Astrocyte of the spinal cord (primary cell): Measurements from ENCODE around the gene CXCL5.

ENCODE experiments used
- DNase-seq: peaks from one replicate; pipeline ENCODE4 v3.0.0; 2011; ENCODE audit warnings: low read depth, low spot score
- H3K4me3 ChIP-seq: 2 replicates; pipeline ENCODE4 v1.5.1; 2011; ENCODE audit warnings: low read depth, mild to moderate bottlenecking, low read length, moderate library complexity
- CTCF ChIP-seq: IDR thresholded peaks from 2 replicates; pipeline ENCODE4 v1.5.1; 2012; ENCODE audit warnings: low read depth, mild to moderate bottlenecking, low read length, inconsistent platforms
- in situ Hi-C: cut with HindIII; loops from 2 replicates; pipeline ENCODE4 v1.10.0; 2017; ENCODE audit warnings: low sequenced_read_pairs

The CXCL5 gene

GRCh38 chr4:73998040-73999011 lies at the start of gene CXCL5:
Gene CXCL5, minus strand, starts transcription at chr4:73998677. Its CDS starts 96 bp downstream, at chr4:73998581.
- peak within 1 kb of the TSS; percentile 33 for H3K4me3 ChIP-seq
- peak; percentile 57 for DNase-seq
- no peak for TF ChIP-seq CTCF
- in situ Hi-C loops = no loop called here

GRCh38 chr4:74047152-74047551 lies 48.7 kb upstream of the CXCL5 start:
- DNase-seq = no peak
- TF ChIP-seq CTCF = no peak
- in situ Hi-C loops = no loop called here
- H3K4me3 ChIP-seq = no peak overlapping the region

- no peak for TF ChIP-seq CTCF
- H3K4me3 ChIP-seq = no peak overlapping the region
- no peak for DNase-seq
- in situ Hi-C loops = no loop called here
Observed at GRCh38 chr4:74045772-74046171, 47.3 kb upstream of the CXCL5 start.

- no peak for DNase-seq
- in situ Hi-C loops = no loop called here
- TF ChIP-seq CTCF = no peak
- no peak overlapping the region for H3K4me3 ChIP-seq
Observed at GRCh38 chr4:74045247-74045646, 46.8 kb upstream of the CXCL5 start.

- in situ Hi-C loops = no loop called here
- TF ChIP-seq CTCF = no peak
Observed at GRCh38 chr4:74044677-74045076, 46.2 kb upstream of the CXCL5 start.

GRCh38 chr4:74042681-74043080 lies 44.2 kb upstream of the CXCL5 start:
- in situ Hi-C loops = no loop called here
- TF ChIP-seq CTCF = no peak
- no peak overlapping the region for H3K4me3 ChIP-seq
- no peak for DNase-seq

More at GRCh38 chr4:74044677-74045076, 46.2 kb upstream of the CXCL5 start:
- no peak overlapping the region for H3K4me3 ChIP-seq
- peak; percentile 22 for DNase-seq
